HEK293T (cell line): ENCODE data around the gene TOM1L1.

Source experiments
- BHLHE40 ChIP-seq: fragments of 450-650 bp; IDR thresholded peaks from 2 replicates; pipeline ENCODE4 v1.6.1; 2016; ENCODE audit warnings: mild to moderate bottlenecking, moderate library complexity, borderline replicate concordance
- FOXM1 ChIP-seq: fragments of 450-650 bp; IDR thresholded peaks from 2 replicates; pipeline ENCODE4 v1.6.1; 2017; ENCODE audit warnings: mild to moderate bottlenecking, borderline replicate concordance

DNA sequence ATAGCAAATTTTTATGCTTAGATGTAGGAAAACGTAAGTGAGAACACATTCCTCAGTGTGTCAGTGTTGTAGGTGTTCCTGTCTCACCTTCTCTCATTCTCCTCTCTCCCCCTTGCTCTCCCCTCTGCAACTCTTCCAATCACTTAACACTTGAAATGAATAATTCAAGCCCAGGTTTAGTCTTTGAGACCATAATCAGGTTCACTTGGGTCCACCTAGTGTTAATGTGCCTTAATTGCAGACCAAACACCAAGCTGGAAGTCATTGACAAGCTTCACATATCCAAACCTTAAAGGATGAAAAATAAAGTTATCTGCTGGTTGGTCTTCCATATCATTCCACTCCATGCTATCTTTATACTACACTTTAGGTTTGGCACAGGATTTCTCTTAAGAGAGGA is 104.9 kb downstream of the TOM1L1 start:
- TF ChIP-seq FOXM1 (no peak), BHLHE40 (no peak)
